Activated naive CD4-positive, alpha-beta T cell treated with anti-CD3 and anti-CD28 coated beads, Interleukin-2, amount 50 U/mL, for 24 hours (primary cell): Measurements from ENCODE around the gene IFT43.

Experiments used
- H3K27ac Mint-ChIP-seq: one replicate; pipeline ENCODE4 v1.8.0; 2021; ENCODE audit warnings: mild to moderate bottlenecking, mixed read lengths
- H3K27me3 Mint-ChIP-seq: one replicate; pipeline ENCODE4 v1.8.0; 2021; ENCODE audit warnings: mixed read lengths
- H3K36me3 Mint-ChIP-seq: one replicate; pipeline ENCODE4 v1.8.0; 2021; ENCODE audit warnings: mixed read lengths
- H3K4me1 Mint-ChIP-seq: one replicate; pipeline ENCODE4 v1.8.0; 2021; ENCODE audit warnings: mixed read lengths
- H3K4me3 Mint-ChIP-seq: one replicate; pipeline ENCODE4 v1.8.0; 2021; ENCODE audit warnings: mild to moderate bottlenecking, mixed read lengths
- H3K9me3 Mint-ChIP-seq: one replicate; pipeline ENCODE4 v1.8.0; 2021; ENCODE audit warnings: mixed read lengths

Gene IFT43

DNA sequence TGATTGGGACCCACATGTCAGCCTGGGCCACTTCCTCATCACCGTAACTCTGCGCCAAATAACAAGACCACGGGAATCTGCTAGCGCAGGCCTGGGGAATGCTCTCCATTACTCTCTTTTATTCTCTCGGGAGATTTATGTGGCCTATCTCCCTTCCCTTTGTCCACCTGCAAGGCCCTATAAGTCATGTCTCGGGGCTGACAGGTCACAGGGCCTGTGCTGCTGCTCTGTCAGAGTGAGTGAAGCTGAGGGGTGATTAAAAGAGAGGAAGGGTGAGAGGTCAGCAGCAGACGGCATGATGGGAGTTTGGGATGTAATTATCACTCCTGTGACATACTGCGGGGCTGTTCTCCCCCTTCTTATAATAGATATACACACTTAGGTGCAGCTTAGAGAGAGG is 139.9 kb downstream of the IFT43 start:
- Mint-ChIP-seq H3K27me3 (peaks cover 16% of the 10 kb centered on the region), H3K27ac (no peak overlapping the region), H3K36me3 (no peaks in the 10 kb centered on the region), H3K9me3 (peaks cover 4% of the 10 kb centered on the region), H3K4me1 (no peaks in the 10 kb centered on the region), H3K4me3 (no peak overlapping the region)

DNA sequence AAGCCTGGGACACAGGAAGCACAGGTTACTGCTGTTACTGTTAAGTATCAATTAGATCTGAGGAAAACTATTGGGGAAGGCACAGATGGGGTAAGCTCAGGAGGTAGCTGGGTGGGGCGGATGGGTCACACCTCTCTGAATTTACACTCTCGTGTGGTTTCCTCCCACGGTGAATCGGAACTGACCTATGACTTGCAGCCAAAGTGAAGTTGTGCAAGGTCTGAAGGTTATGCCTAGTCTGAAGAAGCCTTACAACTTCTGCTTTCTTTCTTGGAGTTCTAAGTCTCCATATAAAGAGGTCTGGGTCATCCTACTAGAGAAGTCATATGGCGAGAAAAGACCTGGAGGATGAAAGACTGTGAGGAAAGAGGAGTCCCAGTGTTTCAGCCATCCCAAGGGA is 140.5 kb downstream of the IFT43 start:
- Mint-ChIP-seq H3K27me3 (peaks cover 22% of the 10 kb centered on the region), H3K4me3 (no peak overlapping the region), H3K36me3 (no peaks in the 10 kb centered on the region), H3K27ac (no peak overlapping the region), H3K4me1 (no peaks in the 10 kb centered on the region), H3K9me3 (peaks cover 4% of the 10 kb centered on the region)

GRCh38 chr14:76129851-76130576 is 144.5 kb downstream of the IFT43 start:
- H3K4me3 Mint-ChIP-seq = no peak overlapping the region
- H3K27ac Mint-ChIP-seq = no peak overlapping the region
- H3K9me3 Mint-ChIP-seq = peaks cover 9% of the 10 kb centered on the region
- no peaks in the 10 kb centered on the region for H3K4me1 Mint-ChIP-seq
- H3K36me3 Mint-ChIP-seq = no peaks in the 10 kb centered on the region
- peaks cover 44% of the 10 kb centered on the region for H3K27me3 Mint-ChIP-seq

GRCh38 chr14:76131071-76131965 is 145.8 kb downstream of the IFT43 start:
- Mint-ChIP-seq H3K27ac (no peak overlapping the region), H3K36me3 (no peaks in the 10 kb centered on the region), H3K4me1 (no peaks in the 10 kb centered on the region), H3K27me3 (peaks cover 48% of the 10 kb centered on the region), H3K4me3 (no peak overlapping the region), H3K9me3 (peaks cover 9% of the 10 kb centered on the region)

DNA sequence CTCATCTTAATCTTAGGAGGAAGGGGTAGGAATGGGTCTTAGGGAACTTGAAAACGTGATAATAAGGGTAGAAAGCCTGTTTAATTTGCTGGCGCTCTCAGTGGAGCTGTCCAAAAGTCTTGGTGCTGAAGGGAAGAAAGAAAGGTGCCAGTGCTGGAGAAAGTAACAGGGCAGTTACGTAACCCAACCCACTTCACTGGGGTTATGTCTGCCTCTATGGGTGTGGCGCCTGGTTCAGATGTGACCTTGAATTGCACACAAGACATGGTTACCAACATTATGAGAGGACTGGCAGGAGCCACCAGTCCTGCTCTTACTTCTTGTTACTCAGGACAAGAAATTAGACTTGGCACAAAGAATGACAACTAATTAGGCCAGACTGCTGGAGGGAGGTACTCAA is 147.5 kb downstream of the IFT43 start:
- Mint-ChIP-seq H3K9me3 (peaks cover 4% of the 10 kb centered on the region), H3K4me3 (no peak overlapping the region), H3K4me1 (peaks cover 2% of the 10 kb centered on the region), H3K27ac (no peak overlapping the region), H3K36me3 (no peaks in the 10 kb centered on the region), H3K27me3 (peaks cover 46% of the 10 kb centered on the region)
